Measurements from ENCODE around the gene CPLANE2. TPM values are rescaled to one million over a fixed set of nuclear protein-coding genes. Genes with fewer than 3 reads are reported as not detected.

The CPLANE2 gene
- total RNA-seq, 1 donor from 2014 or later: 9.7 TPM

Other genes with a start within 250 kb of the CPLANE2 start
- gene SRARP, start 232.9 kb downstream of the CPLANE2 start, total RNA-seq: 0.84 TPM
- 3,996 TPM for gene HSPB7, start 219.1 kb downstream of the CPLANE2 start, total RNA-seq
- 0.15 TPM for gene CLCNKA, start 215.1 kb downstream of the CPLANE2 start, total RNA-seq
- 2.1 TPM for gene CLCNKB, start 193.4 kb downstream of the CPLANE2 start, total RNA-seq
- gene FAM131C, start 163.5 kb downstream of the CPLANE2 start, total RNA-seq: 3.7 TPM
- gene EPHA2, start 81.1 kb downstream of the CPLANE2 start, total RNA-seq: 7.6 TPM
- gene ARHGEF19, start 24.5 kb downstream of the CPLANE2 start, total RNA-seq: 2.0 TPM
- gene FBXO42, start 115.3 kb upstream of the CPLANE2 start, total RNA-seq: 23.1 TPM
- 109 TPM for gene SZRD1, start 130.1 kb upstream of the CPLANE2 start, total RNA-seq
- not detected for gene SPATA21, start 200.2 kb upstream of the CPLANE2 start, total RNA-seq
- gene NECAP2, start 203.5 kb upstream of the CPLANE2 start, total RNA-seq: 13.7 TPM

All from left ventricle myocardium superior (tissue), 1 donor.